OCI-LY3 (cell line): ENCODE measurements around the gene C11orf21.

Experiments
- EZH2phosphoT487 ChIP-seq: fragments of 200-600 bp; shearing (Covaris generic); IDR thresholded peaks from 2 replicates; pipeline ENCODE4 v1.6.1; 2018; ENCODE audit warnings: antibody characterized with exemption, mixed run types, low read depth
- TF ChIP-seq, protein P1 (sequence below): fragments of 200-600, 300-600 bp; sonication (generic); IDR thresholded peaks from 2 replicates; pipeline ENCODE4 v1.5.1; 2014; ENCODE audit warnings: antibody characterized with exemption, low read length, low read depth

DNA sequence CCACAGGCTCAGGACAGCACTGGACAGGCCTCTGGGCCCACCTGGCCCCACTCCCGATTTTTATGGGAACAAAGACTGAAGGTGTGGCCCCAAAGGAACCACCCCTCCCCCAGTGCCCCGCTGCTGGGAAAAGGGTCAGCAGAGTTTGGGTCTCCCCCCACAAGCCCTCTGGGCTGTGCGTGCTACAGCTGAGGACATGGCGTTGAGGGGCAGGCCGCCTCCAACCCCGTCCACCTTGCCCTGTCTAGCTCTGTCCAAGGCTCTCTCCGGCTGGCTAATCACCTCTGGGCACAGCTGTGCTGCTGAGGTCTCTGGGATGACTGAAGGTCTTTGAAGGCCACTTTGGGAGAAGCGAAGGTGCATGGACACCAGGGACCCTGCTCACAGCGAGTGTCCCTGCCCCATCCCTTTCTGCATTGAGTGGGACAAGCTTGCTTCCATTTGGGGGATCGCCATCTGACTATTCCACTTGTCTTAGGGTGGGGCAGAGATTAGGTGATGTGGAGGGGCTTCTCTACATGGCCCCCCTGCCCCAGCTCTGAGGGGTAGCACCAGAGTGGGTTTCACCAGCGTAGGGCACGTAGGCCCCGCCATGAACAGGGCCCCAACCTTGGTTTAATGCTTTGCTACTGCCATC, 37.9 kb downstream of the C11orf21 start:
- TF ChIP-seq, protein P1, sequence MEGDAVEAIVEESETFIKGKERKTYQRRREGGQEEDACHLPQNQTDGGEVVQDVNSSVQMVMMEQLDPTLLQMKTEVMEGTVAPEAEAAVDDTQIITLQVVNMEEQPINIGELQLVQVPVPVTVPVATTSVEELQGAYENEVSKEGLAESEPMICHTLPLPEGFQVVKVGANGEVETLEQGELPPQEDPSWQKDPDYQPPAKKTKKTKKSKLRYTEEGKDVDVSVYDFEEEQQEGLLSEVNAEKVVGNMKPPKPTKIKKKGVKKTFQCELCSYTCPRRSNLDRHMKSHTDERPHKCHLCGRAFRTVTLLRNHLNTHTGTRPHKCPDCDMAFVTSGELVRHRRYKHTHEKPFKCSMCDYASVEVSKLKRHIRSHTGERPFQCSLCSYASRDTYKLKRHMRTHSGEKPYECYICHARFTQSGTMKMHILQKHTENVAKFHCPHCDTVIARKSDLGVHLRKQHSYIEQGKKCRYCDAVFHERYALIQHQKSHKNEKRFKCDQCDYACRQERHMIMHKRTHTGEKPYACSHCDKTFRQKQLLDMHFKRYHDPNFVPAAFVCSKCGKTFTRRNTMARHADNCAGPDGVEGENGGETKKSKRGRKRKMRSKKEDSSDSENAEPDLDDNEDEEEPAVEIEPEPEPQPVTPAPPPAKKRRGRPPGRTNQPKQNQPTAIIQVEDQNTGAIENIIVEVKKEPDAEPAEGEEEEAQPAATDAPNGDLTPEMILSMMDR = no peak
- TF ChIP-seq EZH2phosphoT487 = no peak
